SK-N-SH (cell line): Measurements from ENCODE around the gene MYH10.
A peak's percentile ranks its signal among the peaks of the same experiment; 100 is the strongest.

Experiments used
- CTCF ChIP-seq: fragments of 200-600 bp; sonication (generic); IDR thresholded peaks from 2 replicates; pipeline ENCODE4 v1.6.1; 2017; ENCODE audit warnings: antibody characterized with exemption, mild to moderate bottlenecking, moderate library complexity
- EP300 ChIP-seq, 2 experiments: IDR thresholded peaks; 2 replicates each; pipeline versions ENCODE4 v1.4.0 to v1.6.1; 2012; ENCODE audit warnings: borderline replicate concordance in 1 of 2, low read depth in 1 of 2, low read length in 1 of 2
- EZH2phosphoT487 ChIP-seq: fragments of 200-600 bp; sonication (generic); IDR thresholded peaks from 2 replicates; pipeline ENCODE4 v1.6.1; 2017; ENCODE audit warnings: low read depth, mixed run types, mild to moderate bottlenecking, antibody characterized with exemption, moderate library complexity, borderline replicate concordance
- FOXJ3 ChIP-seq: sonication (generic); formaldehyde crosslinking; IDR thresholded peaks from 2 replicates; pipeline ENCODE4 v1.5.1; 2020; ENCODE audit warnings: mild to moderate bottlenecking, missing genetic modification reagents
- FOXM1 ChIP-seq: IDR thresholded peaks from 2 replicates; pipeline ENCODE4 v1.4.0; 2012; ENCODE audit warnings: low read depth, mild to moderate bottlenecking
- MAX ChIP-seq: IDR thresholded peaks from 2 replicates; pipeline ENCODE4 v1.4.0; 2012; ENCODE audit warnings: low read depth
- MXI1 ChIP-seq: IDR thresholded peaks from 2 replicates; pipeline ENCODE4 v1.6.1; 2012; ENCODE audit warnings: mild to moderate bottlenecking, low read depth, low read length, improper control_type of control experiment
- POLR2AphosphoS5 ChIP-seq: IDR thresholded peaks from 2 replicates; pipeline ENCODE4 v1.6.1; 2012; ENCODE audit warnings: low read depth, low read length
- RXRA ChIP-seq: IDR thresholded peaks from 2 replicates; pipeline ENCODE4 v1.4.0; 2012; ENCODE audit warnings: low read depth, mild to moderate bottlenecking, borderline replicate concordance
- TAF1 ChIP-seq: IDR thresholded peaks from 2 replicates; pipeline ENCODE4 v1.6.1; 2012; ENCODE audit warnings: low read depth, mild to moderate bottlenecking, low read length, moderate library complexity, borderline replicate concordance
- TEAD4 ChIP-seq: IDR thresholded peaks from 2 replicates; pipeline ENCODE4 v1.4.0; 2012; ENCODE audit warnings: mild to moderate bottlenecking, borderline replicate concordance; ENCODE audit not compliant: insufficient read depth
- USF2 ChIP-seq: fragments of 150-350 bp; IDR thresholded peaks from 2 replicates; pipeline ENCODE4 v1.6.1; 2017; ENCODE audit warnings: antibody characterized with exemption, low read length, low read depth, borderline replicate concordance
- YY1 ChIP-seq: IDR thresholded peaks from 2 replicates; pipeline ENCODE4 v1.4.0; 2012; ENCODE audit warnings: low read depth, mild to moderate bottlenecking

- TF ChIP-seq TAF1 = peak; percentile 71
- TF ChIP-seq CTCF = no peak
- no peak for TF ChIP-seq FOXM1
- TF ChIP-seq EZH2phosphoT487 = no peak
- 0 out of 2 replicates have a peak, but pooled peaks have one; percentile 8 for TF ChIP-seq MAX
- peak; percentile 99 for TF ChIP-seq POLR2AphosphoS5
- no peak; the same call in none of the 2 replicates for TF ChIP-seq YY1
- TF ChIP-seq USF2 = no peak
- no peak for TF ChIP-seq EP300 (IDR thresholded peaks at IDR 0.05; ENCODE audit: borderline replicate concordance in 1 of 2, low read depth in 1 of 2, low read length in 1 of 2)
- no peak for TF ChIP-seq FOXJ3 (CRISPR knock-in tag)
- TF ChIP-seq RXRA = no peak
- TF ChIP-seq TEAD4 = no peak
- peak; percentile 92 for TF ChIP-seq MXI1
Measured at GRCh38 chr17:8435245-8436168, 195.0 kb downstream of the MYH10 start, which contains the start of gene NDEL1.
